SK-N-SH treated with all-trans-retinoic acid at 6 μM for 48 hours (cell line): Measurements from ENCODE around the gene IRX2.

Source experiments
- ATAC-seq: fragments of 200-7000 bp; cut with Tn5 transposase; 3 replicates; pipeline ENCODE4 v1.9.1; 2020; ENCODE audit warnings: mild to moderate bottlenecking, moderate library complexity
- BACH2 ChIP-seq: fragments of 250-450 bp; sonication (Bioruptor Pico); IDR thresholded peaks from 2 replicates; pipeline ENCODE4 v1.9.0; 2021; ENCODE audit warnings: mild to moderate bottlenecking, borderline replicate concordance
- CREB5 ChIP-seq: fragments of 250-450 bp; sonication (Bioruptor Pico); IDR thresholded peaks from 2 replicates; pipeline ENCODE4 v1.5.1; 2020; ENCODE audit warnings: low read depth, mild to moderate bottlenecking, moderate library complexity
- CSDC2 ChIP-seq: fragments of 250-450 bp; sonication (Bioruptor Pico); IDR thresholded peaks from 2 replicates; pipeline ENCODE4 v1.5.0; 2020; ENCODE audit warnings: mild to moderate bottlenecking, moderate library complexity
- ESRRG ChIP-seq: fragments of 250-450 bp; sonication (Bioruptor Pico); IDR thresholded peaks from 2 replicates; pipeline ENCODE4 v1.6.1; 2021; ENCODE audit warnings: mild to moderate bottlenecking
- GLIS3 ChIP-seq: fragments of 250-450 bp; sonication (Bioruptor Pico); IDR thresholded peaks from 2 replicates; pipeline ENCODE4 v1.5.0; 2020; ENCODE audit warnings: mild to moderate bottlenecking, moderate library complexity
- ISL1 ChIP-seq: fragments of 250-450 bp; sonication (Bioruptor Pico); IDR thresholded peaks from 2 replicates; pipeline ENCODE4 v2.1.2; 2022; ENCODE audit warnings: mild to moderate bottlenecking, moderate library complexity
- OSR1 ChIP-seq: fragments of 250-450 bp; sonication (Bioruptor Pico); IDR thresholded peaks from 2 replicates; pipeline ENCODE4 v1.8.0; 2022; ENCODE audit warnings: moderate library complexity, mild to moderate bottlenecking, inconsistent platforms
- PATZ1 ChIP-seq: fragments of 250-450 bp; sonication (Bioruptor Pico); IDR thresholded peaks from 2 replicates; pipeline ENCODE4 v1.8.0; 2020; ENCODE audit warnings: mild to moderate bottlenecking, moderate library complexity, borderline replicate concordance
- POU6F1 ChIP-seq: fragments of 250-450 bp; sonication (Bioruptor Pico); IDR thresholded peaks from 2 replicates; pipeline ENCODE4 v1.8.0; 2021; ENCODE audit warnings: low read depth, mild to moderate bottlenecking, moderate library complexity, borderline replicate concordance
- PPARA ChIP-seq: fragments of 250-450 bp; sonication (Bioruptor Pico); IDR thresholded peaks from 2 replicates; pipeline ENCODE4 v1.5.0; 2020; ENCODE audit warnings: mild to moderate bottlenecking, borderline replicate concordance
- RARB ChIP-seq: fragments of 250-450 bp; sonication (Bioruptor Pico); IDR thresholded peaks from 2 replicates; pipeline ENCODE4 v1.8.0; 2021; ENCODE audit warnings: mild to moderate bottlenecking, moderate library complexity
- SNAI2 ChIP-seq: fragments of 250-450 bp; sonication (Bioruptor Pico); IDR thresholded peaks from 2 replicates; pipeline ENCODE4 v1.5.0; 2020; ENCODE audit warnings: mild to moderate bottlenecking, moderate library complexity
- TCF4 ChIP-seq: fragments of 250-450 bp; sonication (Bioruptor Pico); IDR thresholded peaks from 2 replicates; pipeline ENCODE4 v1.8.0; 2021; ENCODE audit warnings: mild to moderate bottlenecking, moderate library complexity, borderline replicate concordance
- TOX ChIP-seq: fragments of 250-450 bp; sonication (Bioruptor Pico); IDR thresholded peaks from 2 replicates; pipeline ENCODE4 v1.8.0; 2021; ENCODE audit warnings: mild to moderate bottlenecking, moderate library complexity, borderline replicate concordance
- TSHZ2 ChIP-seq: fragments of 250-450 bp; sonication (Bioruptor Pico); IDR thresholded peaks from 2 replicates; pipeline ENCODE4 v1.5.0; 2020; ENCODE audit warnings: mild to moderate bottlenecking, moderate library complexity
- ZC3H10 ChIP-seq: fragments of 250-450 bp; sonication (Bioruptor Pico); IDR thresholded peaks from 2 replicates; pipeline ENCODE4 v1.5.1; 2021; ENCODE audit warnings: mild to moderate bottlenecking, moderate library complexity
- ZFP3 ChIP-seq: fragments of 250-450 bp; sonication (Bioruptor Pico); IDR thresholded peaks from 2 replicates; pipeline ENCODE4 v1.5.0; 2020; ENCODE audit warnings: mild to moderate bottlenecking, moderate library complexity
- ZNF565 ChIP-seq: fragments of 450-650 bp; formaldehyde crosslinking; conservative IDR thresholded peaks from 2 replicates; pipeline ENCODE4 v1.5.0; 2020; ENCODE audit warnings: low read depth, mild to moderate bottlenecking, moderate library complexity
- ZNF70 ChIP-seq: fragments of 450-650 bp; formaldehyde crosslinking; IDR thresholded peaks from 2 replicates; pipeline ENCODE4 v1.5.0; 2020; ENCODE audit warnings: mild to moderate bottlenecking, moderate library complexity
- ZNF8 ChIP-seq: fragments of 450-650 bp; formaldehyde crosslinking; IDR thresholded peaks from 2 replicates; pipeline ENCODE4 v1.5.0; 2020; ENCODE audit warnings: mild to moderate bottlenecking, moderate library complexity

Gene IRX2

GRCh38 chr5:2748861-2749513 lies 2.5 kb downstream of the IRX2 start:
- no peak for ATAC-seq
- no peak for TF ChIP-seq TCF4 (CRISPR knock-in tag)
- no peak for TF ChIP-seq CSDC2 (CRISPR knock-in tag)
- TF ChIP-seq OSR1 (CRISPR knock-in tag) = no peak
- TF ChIP-seq GLIS3 = no peak
- no peak for TF ChIP-seq ZNF8 (CRISPR knock-in tag)

- TF ChIP-seq CSDC2 (CRISPR knock-in tag) = no peak
- no peak for TF ChIP-seq ZFP3 (CRISPR knock-in tag)
- TF ChIP-seq RARB = no peak
- no peak for TF ChIP-seq ESRRG
- TF ChIP-seq, all 23 proteins: peak for 0
- ATAC-seq = no peak
Observed at GRCh38 chr5:2748179-2748860, 3.2 kb downstream of the IRX2 start.

- ATAC-seq = no peak
- no peak for TF ChIP-seq CSDC2 (CRISPR knock-in tag)
- no peak for TF ChIP-seq ZFP3 (CRISPR knock-in tag)
- TF ChIP-seq RARB = no peak
- no peak for TF ChIP-seq CREB5 (CRISPR knock-in tag)
Observed at GRCh38 chr5:2747363-2748162, 3.9 kb downstream of the IRX2 start.

- TF ChIP-seq ZNF70 = no peak
- ATAC-seq = no peak
Observed at GRCh38 chr5:2746561-2747032, 4.9 kb downstream of the IRX2 start.

GRCh38 chr5:2744485-2744884 lies 7.0 kb downstream of the IRX2 start:
- TF ChIP-seq TSHZ2 (CRISPR knock-in tag) (no peak), ESRRG (no peak), TCF4 (CRISPR knock-in tag) (no peak), OSR1 (CRISPR knock-in tag) (no peak), ZC3H10 (CRISPR knock-in tag) (no peak), ZNF8 (CRISPR knock-in tag) (no peak), ISL1 (no peak), SNAI2 (CRISPR knock-in tag) (no peak), BACH2 (CRISPR knock-in tag) (no peak), CSDC2 (CRISPR knock-in tag) (no peak), PATZ1 (CRISPR knock-in tag) (no peak), PPARA (no peak), ZFP3 (CRISPR knock-in tag) (no peak), GLIS3 (no peak), POU6F1 (CRISPR knock-in tag) (no peak), ZNF565 (CRISPR knock-in tag) (no peak), TOX (CRISPR knock-in tag) (no peak)
- ATAC-seq = no peak
